ENCODE data around the gene KIF23.

KIF23 gene

DNA sequence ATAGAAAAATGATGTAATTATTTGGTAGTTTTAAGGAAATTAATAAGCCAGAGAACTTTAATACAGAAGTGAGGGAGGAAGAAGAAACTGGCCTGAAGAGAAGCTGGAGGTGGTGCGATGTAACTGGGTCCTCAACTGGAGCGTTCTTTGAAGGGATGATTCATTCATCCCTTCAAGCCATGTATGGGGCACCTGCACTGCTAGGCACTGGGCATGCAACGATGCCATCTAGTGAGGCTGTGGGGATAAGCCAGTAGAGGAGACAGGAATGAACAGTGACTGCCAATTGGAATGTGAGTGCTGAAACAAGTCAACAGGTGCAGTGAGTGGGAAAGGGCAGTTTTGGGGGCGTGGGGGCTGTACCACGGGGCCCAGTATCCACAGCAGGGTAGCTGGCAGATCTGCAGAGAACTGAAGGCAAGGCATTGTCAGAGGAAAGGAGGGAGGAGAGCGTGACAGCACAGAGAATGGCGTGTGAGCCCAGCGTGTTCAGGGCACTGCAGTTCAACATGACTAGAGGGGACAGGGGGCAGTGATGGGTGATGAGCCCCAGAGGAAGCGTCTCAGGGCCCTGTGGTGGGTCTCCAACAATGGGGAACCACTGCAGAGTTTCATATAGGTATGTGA lies 3.8 kb upstream of the KIF23 start:
- TF ChIP-seq GATA2 (IDR thresholded peaks at IDR 0.05; ENCODE audit: low read depth, low read length) (no peak), GATA3 (IDR thresholded peaks at IDR 0.05; ENCODE audit: low read depth, low read length) (no peak)

DNA sequence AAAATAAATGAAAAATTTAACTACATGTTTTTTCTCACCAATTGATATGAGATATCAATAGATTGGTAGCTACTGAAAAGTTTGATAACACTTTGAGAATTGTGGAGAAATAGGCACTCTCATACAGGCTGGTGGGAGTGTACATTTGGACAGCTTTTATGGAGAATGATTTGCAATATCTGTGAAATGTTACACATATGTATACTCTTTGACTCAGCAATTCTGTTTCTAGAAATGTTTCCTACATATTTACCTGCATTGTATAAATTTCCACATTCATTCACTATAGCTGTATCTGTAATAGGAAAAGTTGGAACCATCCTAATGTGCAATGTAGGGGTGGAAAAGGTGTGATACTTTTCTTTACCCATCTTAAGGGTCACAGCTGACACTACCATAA lies 1.9 kb upstream of the KIF23 start:
- TF ChIP-seq GATA3 (IDR thresholded peaks at IDR 0.05; ENCODE audit: low read depth, low read length) (no peak), GATA2 (IDR thresholded peaks at IDR 0.05; ENCODE audit: low read depth, low read length) (no peak)

GRCh38 chr15:69412701-69413100 lies 1.4 kb upstream of the KIF23 start:
- TF ChIP-seq GATA3 (IDR thresholded peaks at IDR 0.05; ENCODE audit: low read depth, low read length) (no peak), GATA2 (IDR thresholded peaks at IDR 0.05; ENCODE audit: low read depth, low read length) (no peak)

DNA sequence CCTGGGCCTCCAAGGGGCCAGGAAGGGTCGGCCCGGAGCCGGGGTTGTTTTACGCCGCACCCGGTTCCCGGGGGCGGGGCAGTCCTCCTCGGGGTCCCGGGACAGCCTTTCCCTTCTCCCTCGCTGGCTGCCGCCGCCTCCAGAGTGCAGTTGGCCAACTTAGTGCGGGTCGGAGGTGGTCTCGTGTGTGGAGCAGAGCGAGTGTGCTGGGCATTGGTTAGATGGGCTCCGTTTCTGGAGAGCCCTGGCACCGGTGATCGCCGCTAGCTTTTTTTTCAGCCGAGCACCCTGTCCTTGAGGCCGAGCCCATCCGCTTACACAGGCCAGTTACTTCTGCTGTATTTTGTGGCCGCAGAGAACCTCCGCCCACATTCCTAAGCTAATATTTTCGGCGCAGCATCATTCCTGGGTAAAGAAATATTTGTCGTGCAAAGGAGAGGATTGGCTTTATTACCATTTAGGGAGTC lies 585 bp downstream of the KIF23 start:
- TF ChIP-seq GATA2 (IDR thresholded peaks at IDR 0.05; ENCODE audit: low read depth, low read length) (no peak), GATA3 (IDR thresholded peaks at IDR 0.05; ENCODE audit: low read depth, low read length) (no peak)

DNA sequence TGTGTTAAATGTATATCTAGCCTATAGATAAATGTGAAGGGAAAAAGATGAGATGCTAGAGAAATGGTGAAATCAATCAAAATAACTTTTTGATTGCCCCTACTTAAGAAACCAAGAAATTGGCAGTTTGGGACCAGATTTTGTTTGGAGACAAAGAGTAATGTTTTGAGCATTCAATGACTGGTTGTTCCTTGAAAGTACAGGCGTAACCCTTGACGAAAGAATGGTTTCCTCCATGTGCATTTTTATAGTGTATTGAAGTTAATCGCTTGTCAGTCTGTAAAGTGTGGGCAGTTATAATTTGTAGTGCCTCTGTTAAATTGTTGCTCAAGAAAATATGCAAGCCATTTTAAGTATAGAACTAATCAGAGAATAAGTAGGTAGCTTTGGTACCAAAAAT lies 1.2 kb downstream of the KIF23 start:
- no peak for TF ChIP-seq GATA3 (IDR thresholded peaks at IDR 0.05; ENCODE audit: low read depth, low read length)
- no peak for TF ChIP-seq GATA2 (IDR thresholded peaks at IDR 0.05; ENCODE audit: low read depth, low read length)

- TF ChIP-seq GATA2 (IDR thresholded peaks at IDR 0.05; ENCODE audit: low read depth, low read length) = no peak
- no peak for TF ChIP-seq GATA3 (IDR thresholded peaks at IDR 0.05; ENCODE audit: low read depth, low read length)
These were observed 3.4 kb downstream of the KIF23 start for GRCh38 chr15:69417581-69417980.

DNA sequence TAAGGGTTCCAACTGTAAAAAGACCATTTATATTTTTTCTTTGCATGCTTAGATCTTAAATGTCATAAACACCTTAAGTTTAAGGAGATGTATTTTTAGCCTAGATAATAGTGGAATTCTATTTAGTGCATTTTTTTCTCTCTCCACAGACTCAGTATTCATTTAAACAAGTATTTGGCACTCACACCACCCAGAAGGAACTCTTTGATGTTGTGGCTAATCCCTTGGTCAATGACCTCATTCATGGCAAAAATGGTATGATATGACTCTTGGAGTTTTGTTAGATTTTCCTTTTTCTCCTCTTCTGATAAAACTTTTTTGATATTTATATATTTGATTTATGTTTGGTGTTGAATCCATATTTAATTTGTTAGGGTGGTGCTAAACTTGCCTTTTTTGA lies 7.3 kb downstream of the KIF23 start:
- TF ChIP-seq GATA2 (IDR thresholded peaks at IDR 0.05; ENCODE audit: low read depth, low read length) = no peak
- TF ChIP-seq GATA3 (IDR thresholded peaks at IDR 0.05; ENCODE audit: low read depth, low read length) = no peak

DNA sequence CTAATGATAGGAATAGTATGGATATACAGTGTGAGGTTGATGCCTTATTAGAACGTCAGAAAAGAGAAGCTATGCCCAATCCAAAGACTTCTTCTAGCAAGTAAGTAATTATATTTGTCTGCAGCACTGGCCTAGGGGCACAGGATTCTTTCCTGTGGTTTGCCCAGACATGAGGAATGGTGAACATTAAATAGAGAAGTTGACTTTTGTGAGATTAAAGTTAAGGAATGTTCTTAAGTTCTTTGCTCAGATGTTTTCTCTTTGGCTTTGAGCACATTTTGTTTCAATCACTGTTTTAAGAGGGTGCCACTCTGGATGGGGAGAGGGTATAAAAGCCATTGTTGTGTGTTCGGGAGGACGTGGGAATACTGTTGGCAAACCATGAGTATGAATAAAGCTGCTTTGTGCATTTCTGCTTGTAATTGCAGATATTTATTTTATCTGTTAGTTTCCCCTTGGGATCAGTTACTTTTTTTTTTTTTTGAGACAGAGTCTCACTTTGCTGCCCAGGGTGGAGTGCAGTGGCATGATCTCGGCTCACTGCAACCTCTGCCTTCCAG lies 8.3 kb downstream of the KIF23 start:
- no peak for TF ChIP-seq GATA2 (IDR thresholded peaks at IDR 0.05; ENCODE audit: low read depth, low read length)
- no peak for TF ChIP-seq GATA3 (IDR thresholded peaks at IDR 0.05; ENCODE audit: low read depth, low read length)

DNA sequence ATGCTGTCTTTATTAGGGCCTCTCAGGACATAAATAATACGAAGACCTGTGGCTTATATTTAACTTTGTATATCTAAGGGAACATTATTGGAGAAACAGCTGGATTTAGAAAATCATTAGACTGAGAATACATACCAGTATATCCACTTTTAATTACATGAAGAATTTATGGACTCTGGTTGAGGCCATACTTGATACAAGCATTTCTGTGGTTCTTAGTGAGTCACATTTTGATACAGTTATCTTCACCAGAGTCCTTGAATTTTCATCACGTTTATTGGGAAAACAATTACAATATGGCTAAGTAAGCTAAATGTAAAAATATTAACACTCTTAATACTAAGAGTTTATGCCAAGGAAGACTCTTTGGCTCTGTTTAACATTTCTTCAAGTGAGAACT lies 9.9 kb downstream of the KIF23 start:
- TF ChIP-seq GATA3 (IDR thresholded peaks at IDR 0.05; ENCODE audit: low read depth, low read length) (no peak), GATA2 (IDR thresholded peaks at IDR 0.05; ENCODE audit: low read depth, low read length) (no peak)

DNA sequence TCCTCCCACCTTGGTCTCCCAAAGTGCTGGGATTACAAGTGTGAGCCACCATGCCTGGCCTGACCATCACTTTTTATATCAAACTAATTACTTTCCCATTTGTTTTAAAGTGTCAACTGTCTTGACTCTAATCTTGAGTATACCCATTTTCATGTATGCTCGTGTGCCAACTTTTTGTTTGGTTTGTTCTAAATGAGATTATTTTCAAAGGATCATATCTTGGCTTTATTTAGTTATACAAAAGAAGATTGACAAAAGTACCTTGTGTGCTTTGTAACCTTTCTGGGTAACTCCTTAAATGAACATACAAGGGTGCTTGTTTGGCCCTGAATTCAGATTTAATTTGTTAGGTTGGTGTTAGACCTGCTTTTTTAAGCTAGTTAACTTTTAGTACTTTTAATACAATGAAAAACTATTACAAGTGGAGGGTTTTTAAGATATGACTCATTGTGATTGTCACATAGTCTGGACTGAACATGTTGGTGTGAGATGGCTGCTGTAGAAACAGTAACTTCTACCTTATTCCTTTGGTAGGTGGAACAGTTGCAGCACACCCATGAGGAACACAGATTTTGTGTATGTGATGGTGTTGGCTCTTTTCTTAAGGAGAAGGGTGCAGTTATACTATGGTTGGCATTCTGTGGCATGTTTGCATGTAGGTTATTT lies 10.7 kb downstream of the KIF23 start:
- no peak for TF ChIP-seq GATA2 (IDR thresholded peaks at IDR 0.05; ENCODE audit: low read depth, low read length)
- no peak for TF ChIP-seq GATA3 (IDR thresholded peaks at IDR 0.05; ENCODE audit: low read depth, low read length)

- TF ChIP-seq GATA2 (IDR thresholded peaks at IDR 0.05; ENCODE audit: low read depth, low read length) (no peak), GATA3 (IDR thresholded peaks at IDR 0.05; ENCODE audit: low read depth, low read length) (no peak)
These were observed 19.7 kb downstream of the KIF23 start for GRCh38 chr15:69433831-69434230.

DNA sequence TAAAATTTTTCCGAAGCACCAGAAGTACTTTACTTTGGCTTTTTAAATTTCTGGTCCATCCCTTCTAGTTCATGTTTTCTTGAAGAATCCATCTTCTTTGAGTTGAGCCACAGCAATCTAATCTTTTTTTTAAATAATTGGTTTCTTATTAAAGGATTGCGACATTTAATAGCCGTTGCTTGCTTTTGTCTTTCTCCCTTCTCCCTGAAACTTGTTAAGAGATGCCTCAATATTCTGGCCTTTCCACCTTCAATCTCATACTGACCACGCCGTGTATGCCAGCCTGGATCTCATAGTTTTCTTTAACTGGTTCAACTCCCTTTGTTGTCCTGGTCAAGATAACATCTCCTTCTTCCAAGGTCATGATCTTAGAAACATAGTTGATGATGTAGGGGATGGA lies 20.1 kb downstream of the KIF23 start:
- TF ChIP-seq GATA2 (IDR thresholded peaks at IDR 0.05; ENCODE audit: low read depth, low read length) (no peak), GATA3 (IDR thresholded peaks at IDR 0.05; ENCODE audit: low read depth, low read length) (no peak)

GRCh38 chr15:69434679-69435078 lies 20.5 kb downstream of the KIF23 start:
- no peak for TF ChIP-seq GATA3 (IDR thresholded peaks at IDR 0.05; ENCODE audit: low read depth, low read length)
- no peak for TF ChIP-seq GATA2 (IDR thresholded peaks at IDR 0.05; ENCODE audit: low read depth, low read length)

DNA sequence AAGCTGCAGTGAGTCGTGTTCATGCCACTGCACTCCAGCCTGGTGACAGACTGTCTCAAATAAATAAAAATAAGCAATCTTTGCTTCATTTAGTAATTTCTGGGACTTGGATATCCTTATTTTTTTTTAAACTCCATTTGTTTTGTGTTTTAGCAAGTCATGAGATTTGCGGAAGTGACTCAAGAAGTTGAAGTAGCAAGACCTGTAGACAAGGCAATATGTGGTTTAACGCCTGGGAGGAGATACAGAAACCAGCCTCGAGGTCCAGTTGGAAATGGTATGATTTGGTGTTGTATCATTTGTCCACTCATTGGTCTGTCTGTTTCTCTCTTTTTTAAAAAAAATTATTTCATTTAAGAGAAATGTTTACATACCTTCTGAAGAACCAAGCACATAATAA lies 21.8 kb downstream of the KIF23 start:
- TF ChIP-seq GATA3 (IDR thresholded peaks at IDR 0.05; ENCODE audit: low read depth, low read length) = no peak
- TF ChIP-seq GATA2 (IDR thresholded peaks at IDR 0.05; ENCODE audit: low read depth, low read length) = no peak

DNA sequence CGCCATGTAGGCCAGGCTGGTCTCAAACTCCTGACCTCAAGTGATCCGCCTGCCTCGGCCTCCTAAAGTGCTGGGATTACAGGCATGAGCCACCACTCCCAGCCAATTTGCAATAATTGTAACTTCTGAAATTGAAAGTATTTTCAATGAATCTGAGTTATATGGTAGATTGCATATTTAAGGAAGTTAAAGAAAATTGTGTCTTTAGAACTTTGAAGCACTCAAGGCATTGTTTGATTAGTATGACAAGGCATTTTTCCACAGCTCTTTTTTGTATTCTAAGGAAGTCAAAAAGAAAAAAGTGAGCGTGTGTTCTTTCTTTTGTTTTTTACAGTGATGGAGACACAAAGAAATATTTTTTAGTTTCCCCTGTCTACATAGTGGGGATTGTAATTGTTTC lies 22.8 kb downstream of the KIF23 start:
- TF ChIP-seq GATA2 (IDR thresholded peaks at IDR 0.05; ENCODE audit: low read depth, low read length) (no peak), GATA3 (IDR thresholded peaks at IDR 0.05; ENCODE audit: low read depth, low read length) (no peak)

Data from SH-SY5Y (cell line).